ENCODE data around the gene GCHFR.

GRCh38 chr15:40789119-40789518 lies 25.3 kb downstream of the GCHFR start:
- TF ChIP-seq CTCF (IDR thresholded peaks at IDR 0.05; ENCODE audit: poor library complexity, severe bottlenecking), result no peak
- TF ChIP-seq POLR2AphosphoS5 (IDR thresholded peaks at IDR 0.05), result no peak
- no peak for TF ChIP-seq EP300 (conservative IDR thresholded peaks at IDR 0.05; ENCODE audit: poor library complexity, severe bottlenecking)
- no peak for TF ChIP-seq EZH2 (IDR thresholded peaks at IDR 0.05; ENCODE audit: borderline replicate concordance, insufficient read depth, low read length, poor library complexity, severe bottlenecking)
- TF ChIP-seq REST (IDR thresholded peaks at IDR 0.05; ENCODE audit: borderline replicate concordance), result no peak

Data from neural cell (in vitro differentiated cells).